GM18505 (cell line): ENCODE measurements around the gene GMIP.

Experiments
- ATAC-seq: cut with Tn5 transposase; IDR thresholded peaks from one replicate; pipeline ENCODE4 v1.9.1; 2021; ENCODE audit not compliant: unreplicated experiment
- POLR2A ChIP-seq: IDR thresholded peaks from 4 replicates; pipeline ENCODE4 v1.6.1; 2011; ENCODE audit warnings: borderline replicate concordance; ENCODE audit not compliant: insufficient read depth, insufficient read length; ENCODE audit errors: extremely low read depth

The GMIP gene

DNA sequence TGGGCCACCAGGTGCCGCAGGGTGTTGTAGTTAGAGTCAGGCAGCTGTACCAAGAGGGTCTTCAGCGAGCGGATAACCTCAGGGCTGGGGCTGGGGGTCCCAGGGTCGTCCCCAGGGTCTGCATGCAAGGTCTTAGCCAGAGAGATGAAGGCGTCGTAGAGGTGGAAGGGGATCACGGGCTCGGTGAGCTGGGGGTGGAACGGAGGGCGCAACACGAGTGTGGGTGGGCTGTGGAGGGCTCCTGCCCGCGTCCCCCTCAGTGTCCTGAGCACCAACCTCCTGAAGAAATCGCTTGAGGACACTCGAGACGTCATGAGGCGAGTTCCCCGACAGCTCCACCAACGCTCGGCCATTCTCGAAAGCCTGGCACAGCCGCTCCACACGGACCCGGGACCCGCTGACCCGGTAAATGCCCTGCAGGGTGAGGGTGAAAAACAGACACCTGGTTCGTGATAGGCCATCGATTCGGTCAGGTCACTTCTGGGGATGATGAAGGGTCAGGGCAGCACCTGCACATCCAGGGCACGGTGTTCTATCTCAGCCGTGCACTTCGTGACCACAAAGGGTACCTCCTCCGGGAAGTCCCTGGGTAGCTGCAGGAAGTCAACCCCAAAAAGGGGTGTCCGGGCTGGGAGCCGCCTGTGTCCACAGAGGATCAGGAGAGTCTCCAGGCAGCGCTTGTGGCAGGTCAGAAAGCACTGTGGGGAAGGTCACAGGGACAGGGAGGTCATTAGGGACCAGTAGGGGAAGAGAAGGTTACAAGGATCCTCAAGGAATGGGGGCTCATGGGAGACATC, 8.7 kb downstream of the GMIP start:
- ATAC-seq: no peak
- no peak for TF ChIP-seq POLR2A

DNA sequence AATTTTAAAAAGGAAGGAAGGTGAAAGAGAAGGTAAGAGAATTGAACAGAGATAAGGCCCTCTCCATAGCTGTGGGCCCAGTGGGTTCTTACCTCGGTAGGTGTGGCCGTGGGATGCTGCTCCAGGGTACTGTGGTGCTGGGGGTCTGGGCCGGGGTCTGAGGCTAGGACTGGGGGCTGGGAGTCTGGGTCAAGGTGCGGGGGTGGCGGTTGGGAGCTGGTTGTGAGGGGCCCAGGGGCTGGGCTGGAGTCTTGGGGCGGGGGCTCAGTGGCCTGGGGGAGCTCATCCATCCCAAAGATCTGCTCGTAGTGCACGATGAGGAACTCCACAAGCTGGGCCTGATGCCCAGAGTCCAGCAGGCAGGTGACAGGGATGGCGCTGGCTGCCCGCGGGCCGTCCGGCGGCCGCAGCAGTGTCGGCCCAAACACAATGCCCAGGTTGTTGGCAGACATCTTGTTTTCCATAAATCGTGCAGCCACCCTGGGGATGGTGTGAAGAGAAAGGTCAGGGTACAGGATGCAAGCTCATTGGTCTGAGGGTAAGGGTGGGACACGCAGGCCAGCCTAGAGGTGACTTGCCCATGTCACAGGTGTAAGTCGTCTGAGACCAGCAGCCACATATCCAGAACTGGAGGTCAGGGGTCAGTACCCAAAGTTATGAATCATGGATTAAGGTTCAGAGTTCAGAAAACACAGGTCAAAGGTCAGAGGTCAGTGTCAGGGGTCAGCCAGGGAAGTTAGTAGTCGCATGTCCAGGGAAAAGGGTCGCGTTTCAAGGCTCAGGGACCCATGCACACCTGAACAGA, 9.5 kb downstream of the GMIP start:
- no peak for TF ChIP-seq POLR2A
- ATAC-seq: no peak

- no peak for ATAC-seq
Observed at GRCh38 chr19:19632661-19633060, 10.8 kb downstream of the GMIP start.

GRCh38 chr19:19631346-19631745, 12.1 kb downstream of the GMIP start:
- TF ChIP-seq POLR2A: no peak
- ATAC-seq: no peak

More at GRCh38 chr19:19632661-19633060, 10.8 kb downstream of the GMIP start:
- no peak for TF ChIP-seq POLR2A

DNA sequence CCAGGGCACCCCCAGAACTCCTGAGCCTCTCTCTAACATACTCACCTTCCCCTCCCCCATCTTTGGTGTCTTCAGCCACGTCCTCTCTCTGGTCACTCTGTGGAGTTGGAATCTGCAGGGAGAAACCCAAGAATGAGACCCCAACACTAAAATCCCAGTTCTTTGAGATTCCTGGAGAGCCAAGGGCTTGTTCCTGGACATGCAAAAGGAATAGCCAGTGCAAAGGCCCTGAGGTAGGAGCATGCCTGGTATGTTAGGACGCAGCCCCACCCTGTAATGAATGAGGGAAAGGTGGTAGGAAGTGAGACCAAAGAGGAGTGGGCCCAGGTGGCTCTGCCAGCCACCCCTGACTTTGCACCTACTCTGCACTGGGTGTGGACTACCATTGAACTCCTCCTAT, 13.0 kb downstream of the GMIP start:
- no peak for TF ChIP-seq POLR2A
- ATAC-seq: no peak

- TF ChIP-seq POLR2A: no peak
- no peak for ATAC-seq
Observed at GRCh38 chr19:19630062-19630414, 13.4 kb downstream of the GMIP start.

DNA sequence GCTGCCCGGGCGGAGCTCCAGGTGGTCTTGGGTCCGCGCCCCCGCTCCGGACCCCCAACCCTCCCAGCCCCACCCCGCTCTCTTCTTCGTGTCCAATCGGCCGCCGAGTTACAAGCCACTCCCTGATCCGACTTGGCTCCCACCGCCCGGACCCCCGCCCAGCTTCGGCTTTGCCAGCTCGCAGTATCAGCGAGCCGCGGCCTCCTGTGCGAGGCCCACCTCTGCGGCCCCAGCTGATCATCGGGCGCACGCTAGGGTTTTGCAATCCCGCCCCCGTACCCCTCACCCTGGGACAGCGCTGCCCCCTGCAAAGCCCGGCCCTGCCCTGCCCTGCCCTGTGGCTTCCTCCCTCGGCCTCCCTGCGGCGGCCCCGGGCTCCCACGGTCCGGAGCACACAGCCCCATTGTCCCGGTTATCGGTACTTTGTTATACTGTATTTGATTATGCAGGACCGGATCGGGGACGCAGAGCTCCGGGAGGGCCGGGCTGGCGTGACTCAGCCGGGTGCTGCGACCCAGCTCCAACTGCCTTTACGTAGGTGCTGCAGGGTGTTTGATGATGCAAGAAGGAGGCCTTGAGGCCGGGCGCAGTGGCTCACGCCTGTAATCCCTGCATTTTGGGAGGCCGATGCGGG, 14.8 kb downstream of the GMIP start:
- peak; percentile 4 for TF ChIP-seq POLR2A
- peak; percentile 13 for ATAC-seq

DNA sequence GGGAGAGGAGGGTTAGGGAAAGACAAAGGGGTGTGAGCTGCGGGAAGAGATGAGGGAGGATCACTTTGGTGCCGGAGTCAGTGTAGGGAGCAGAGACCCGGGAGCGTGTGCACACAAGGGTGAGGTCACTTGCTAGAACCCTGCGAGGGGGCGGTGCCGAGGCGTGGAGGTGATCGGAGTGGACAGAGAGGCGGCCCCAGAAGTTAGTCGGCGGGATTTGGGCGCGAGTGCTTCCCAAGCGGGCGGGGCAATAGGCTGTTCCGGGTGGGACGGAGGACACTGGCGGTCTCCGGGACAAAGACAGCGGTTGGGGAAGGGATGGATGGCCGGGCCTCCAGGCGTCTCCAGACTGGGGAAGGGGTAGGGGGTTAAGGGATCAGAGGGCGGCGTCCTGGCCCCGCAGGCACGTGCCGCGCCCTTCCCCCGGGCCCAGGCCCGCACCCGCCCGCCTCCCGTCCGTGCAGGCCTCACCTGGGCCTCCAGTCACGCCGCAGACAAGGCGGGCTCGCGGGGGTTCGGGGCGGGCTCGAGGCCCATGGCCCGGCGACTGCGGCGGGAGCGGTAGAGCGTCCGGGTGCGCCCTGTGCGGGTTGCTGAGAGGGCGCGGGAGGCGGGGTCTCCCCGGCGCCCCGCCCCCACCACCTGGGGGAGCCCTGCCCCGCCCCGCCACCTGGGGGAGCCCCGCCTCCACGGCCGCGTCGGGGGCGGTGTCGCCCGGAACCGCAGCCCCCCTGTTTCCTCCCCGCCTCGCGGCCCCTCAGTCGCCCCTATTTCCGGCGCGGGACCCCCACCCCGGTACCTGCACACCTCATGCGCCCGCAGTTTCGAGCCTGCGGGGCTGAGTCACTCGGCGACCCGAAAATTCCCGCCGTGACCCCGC, 15.6 kb downstream of the GMIP start, which contains the start of gene LPAR2:
Gene LPAR2 (minus strand): TSS at position 600 of the 880 bp plus-strand sequence. CDS start 945 bp downstream, outside the sequence.
- peak; percentile 73 for ATAC-seq
- TF ChIP-seq POLR2A: peak; percentile 59

- no peak for TF ChIP-seq POLR2A
Observed at GRCh38 chr19:19626516-19627472, 16.7 kb downstream of the GMIP start.

DNA sequence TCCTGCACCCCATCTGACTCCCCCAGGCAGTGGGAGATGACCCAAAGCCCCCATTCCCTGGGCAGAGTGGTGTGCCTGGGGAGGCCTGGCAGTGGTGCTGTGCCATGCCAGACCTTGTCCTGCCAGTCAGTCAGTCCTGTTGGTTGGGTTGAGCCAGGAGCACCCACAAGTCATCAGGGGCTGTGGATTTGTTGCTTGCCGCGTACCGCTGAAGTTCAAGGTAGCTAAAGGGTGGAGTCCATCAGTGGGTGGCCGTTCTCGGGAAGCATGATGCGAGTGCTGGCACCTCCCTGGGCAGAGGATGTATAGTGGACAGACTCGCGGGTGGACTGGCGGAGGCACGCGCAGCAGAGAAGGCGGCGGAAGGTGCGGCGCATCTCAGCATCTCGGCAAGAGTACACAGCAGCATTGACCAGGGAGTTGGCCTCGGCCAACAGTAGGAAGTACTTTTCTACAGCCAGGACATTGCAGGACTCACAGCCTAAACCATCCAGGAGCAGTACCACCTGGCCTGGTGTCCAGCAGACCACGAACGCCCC, 19.4 kb downstream of the GMIP start:
- no peak for TF ChIP-seq POLR2A
- ATAC-seq: no peak

More at GRCh38 chr19:19626516-19627472, 16.7 kb downstream of the GMIP start:
- ATAC-seq: no peak

DNA sequence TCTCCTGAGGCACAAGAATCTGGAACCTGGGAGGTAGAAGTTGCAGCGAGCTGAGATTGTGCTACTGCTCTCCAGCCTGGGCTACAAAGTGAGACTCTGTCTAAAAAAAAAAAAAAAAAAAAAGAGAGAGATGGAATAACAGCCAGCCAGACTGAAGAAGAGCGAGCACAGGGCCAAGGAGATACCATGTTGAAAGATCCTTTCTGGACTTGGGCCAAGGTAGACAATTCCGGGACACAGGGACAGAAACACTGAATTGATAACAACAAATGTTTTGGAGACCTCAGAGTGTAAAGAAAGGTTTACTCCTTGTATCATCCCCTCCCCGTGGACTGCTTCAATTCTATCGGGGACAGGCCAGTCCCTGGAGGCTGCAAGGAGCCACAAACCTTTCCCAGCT, 20.1 kb downstream of the GMIP start:
- no peak for ATAC-seq
- no peak for TF ChIP-seq POLR2A
